HCT116 (cell line): Measurements from ENCODE around the gene GGCT.

Experiments used
- CBX3 ChIP-seq: IDR thresholded peaks from 2 replicates; pipeline ENCODE4 v1.6.1; 2012; ENCODE audit warnings: low read depth
- CTCF ChIP-seq, 3 experiments: fragments of 200-600 bp in 1 of 3; sonication (generic) in 1 of 3; IDR thresholded peaks in 2 of 3; conservative IDR thresholded peaks in 1 of 3; 2 replicates each; pipeline ENCODE4 v1.5.1; 2012 to 2017; ENCODE audit warnings: low read depth in 2 of 3, low read length in 2 of 3, antibody characterized with exemption in 1 of 3, borderline replicate concordance in 1 of 3, control low read depth in 1 of 3, mild to moderate bottlenecking in 1 of 3, mixed read lengths in 1 of 3, mixed run types in 1 of 3, moderate library complexity in 1 of 3; ENCODE audit not compliant: insufficient read depth in 1 of 3
- SP1 ChIP-seq: IDR thresholded peaks from 2 replicates; pipeline ENCODE4 v1.6.1; 2012; ENCODE audit warnings: low read depth

- TF ChIP-seq CBX3 (no peak), SP1 (peak; percentile 92), CTCF (IDR thresholded peaks at IDR 0.05 in 2 of 3, conservative IDR thresholded peaks at IDR 0.05 in 1 of 3; ENCODE audit: borderline replicate concordance in 1 of 3, insufficient read depth in 1 of 3, low read depth in 2 of 3, low read length in 2 of 3) (no peak)
Measured at GRCh38 chr7:30504301-30505173, at the start of gene GGCT.
